KMS-11 (cell line): Measurements from ENCODE around the gene GRHPR.
A peak's percentile ranks its signal among the peaks of the same experiment; 100 is the strongest.

Experiments
- H2AFZ ChIP-seq: fragments of 200-600 bp; sonication (generic); 2 replicates; pipeline ENCODE4 v1.6.1; 2016; ENCODE audit warnings: antibody characterized with exemption, mixed run types, low read depth
- H3K27ac ChIP-seq: fragments of 200-600 bp; sonication (generic); 2 replicates; pipeline ENCODE4 v1.6.1; 2016; ENCODE audit warnings: mild to moderate bottlenecking, mixed run types
- H3K27me3 ChIP-seq: fragments of 200-600 bp; sonication (generic); 2 replicates; pipeline ENCODE4 v1.6.1; 2017; ENCODE audit warnings: mild to moderate bottlenecking, low read depth, mixed run types, moderate library complexity; ENCODE audit not compliant: insufficient read depth
- H3K36me3 ChIP-seq: fragments of 200-600 bp; sonication (generic); 2 replicates; pipeline ENCODE4 v1.6.1; 2017; ENCODE audit warnings: mild to moderate bottlenecking, mixed run types; ENCODE audit not compliant: insufficient read depth
- H3K4me1 ChIP-seq: fragments of 200-600 bp; sonication (generic); 2 replicates; pipeline ENCODE4 v1.6.1; 2016; ENCODE audit warnings: mild to moderate bottlenecking, low read depth, mixed run types; ENCODE audit not compliant: poor library complexity, severe bottlenecking
- H3K4me2 ChIP-seq: fragments of 200-600 bp; sonication (generic); 2 replicates; pipeline ENCODE4 v1.7.0; 2016; ENCODE audit warnings: mild to moderate bottlenecking, mixed run types
- H3K4me3 ChIP-seq: fragments of 200-600 bp; sonication (generic); IDR thresholded peaks from 2 replicates; pipeline ENCODE4 v1.6.1; 2017; ENCODE audit warnings: low read depth, low read length, mixed read lengths; ENCODE audit not compliant: insufficient read depth
- H3K79me2 ChIP-seq: fragments of 200-600 bp; sonication (generic); 2 replicates; pipeline ENCODE4 v1.6.1; 2016; ENCODE audit warnings: low read depth, mixed run types; ENCODE audit not compliant: insufficient read depth
- H3K9ac ChIP-seq: fragments of 200-600 bp; sonication (generic); 2 replicates; pipeline ENCODE4 v1.6.1; 2016; ENCODE audit warnings: mild to moderate bottlenecking, mixed run types
- H4K20me1 ChIP-seq: fragments of 200-600 bp; sonication (generic); 2 replicates; pipeline ENCODE4 v1.6.1; 2016; ENCODE audit warnings: mild to moderate bottlenecking, mixed run types; ENCODE audit not compliant: insufficient read depth
- TF ChIP-seq, protein P1 (sequence below): fragments of 200-600 bp; sonication (generic); conservative IDR thresholded peaks from 2 replicates; pipeline ENCODE4 v1.6.1; 2017; ENCODE audit warnings: low read depth, mild to moderate bottlenecking, antibody characterized with exemption, low read length, moderate library complexity, mixed read lengths

Gene GRHPR

GRCh38 chr9:37383876-37384746 is 38.4 kb upstream of the GRHPR start:
- Histone ChIP-seq H3K9ac (no peak overlapping the region), H3K4me2 (no peak overlapping the region), H3K79me2 (no peaks in the 10 kb centered on the region), H2AFZ (no peak overlapping the region), H3K36me3 (no peaks in the 10 kb centered on the region), H3K27ac (no peak overlapping the region), H3K4me3 (no peak overlapping the region), H4K20me1 (no peaks in the 10 kb centered on the region), H3K4me1 (no peaks in the 10 kb centered on the region), H3K27me3 (no peaks in the 10 kb centered on the region)
- TF ChIP-seq, protein P1, sequence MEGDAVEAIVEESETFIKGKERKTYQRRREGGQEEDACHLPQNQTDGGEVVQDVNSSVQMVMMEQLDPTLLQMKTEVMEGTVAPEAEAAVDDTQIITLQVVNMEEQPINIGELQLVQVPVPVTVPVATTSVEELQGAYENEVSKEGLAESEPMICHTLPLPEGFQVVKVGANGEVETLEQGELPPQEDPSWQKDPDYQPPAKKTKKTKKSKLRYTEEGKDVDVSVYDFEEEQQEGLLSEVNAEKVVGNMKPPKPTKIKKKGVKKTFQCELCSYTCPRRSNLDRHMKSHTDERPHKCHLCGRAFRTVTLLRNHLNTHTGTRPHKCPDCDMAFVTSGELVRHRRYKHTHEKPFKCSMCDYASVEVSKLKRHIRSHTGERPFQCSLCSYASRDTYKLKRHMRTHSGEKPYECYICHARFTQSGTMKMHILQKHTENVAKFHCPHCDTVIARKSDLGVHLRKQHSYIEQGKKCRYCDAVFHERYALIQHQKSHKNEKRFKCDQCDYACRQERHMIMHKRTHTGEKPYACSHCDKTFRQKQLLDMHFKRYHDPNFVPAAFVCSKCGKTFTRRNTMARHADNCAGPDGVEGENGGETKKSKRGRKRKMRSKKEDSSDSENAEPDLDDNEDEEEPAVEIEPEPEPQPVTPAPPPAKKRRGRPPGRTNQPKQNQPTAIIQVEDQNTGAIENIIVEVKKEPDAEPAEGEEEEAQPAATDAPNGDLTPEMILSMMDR: no peak

GRCh38 chr9:37385286-37385685 is 37.2 kb upstream of the GRHPR start:
- TF ChIP-seq, protein P1: no peak
- Histone ChIP-seq H3K27ac (no peak overlapping the region), H3K4me1 (peaks cover 1% of the 10 kb centered on the region), H3K4me2 (no peak overlapping the region), H3K79me2 (no peaks in the 10 kb centered on the region), H3K36me3 (no peaks in the 10 kb centered on the region), H3K27me3 (no peaks in the 10 kb centered on the region), H3K4me3 (no peak overlapping the region), H4K20me1 (no peaks in the 10 kb centered on the region), H3K9ac (no peak overlapping the region), H2AFZ (no peak overlapping the region)

DNA sequence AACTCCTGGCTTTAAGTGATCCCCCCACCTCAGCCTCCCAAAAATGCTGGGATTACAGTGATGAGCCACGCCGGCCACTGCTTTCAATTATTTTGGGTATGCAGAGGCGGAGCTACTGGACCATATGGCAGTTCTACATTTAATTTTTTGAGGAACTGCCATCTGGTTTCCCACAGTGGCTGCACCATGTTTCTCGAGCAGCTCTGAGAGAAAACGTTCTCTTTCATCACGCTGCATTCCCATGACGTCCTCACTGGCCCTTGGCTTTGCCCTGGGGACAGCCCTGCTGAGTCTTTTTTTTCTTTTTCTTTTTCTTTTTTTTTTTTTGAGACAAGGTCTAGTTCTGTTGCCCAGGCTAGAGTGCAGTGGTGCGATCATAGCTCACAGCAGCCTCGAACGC is 35.5 kb upstream of the GRHPR start:
- Histone ChIP-seq H3K4me2 (no peak overlapping the region), H3K27me3 (no peaks in the 10 kb centered on the region), H4K20me1 (no peaks in the 10 kb centered on the region), H2AFZ (no peak overlapping the region), H3K79me2 (no peaks in the 10 kb centered on the region), H3K9ac (no peak overlapping the region), H3K27ac (no peak overlapping the region), H3K36me3 (no peaks in the 10 kb centered on the region), H3K4me1 (peaks cover 10% of the 10 kb centered on the region), H3K4me3 (no peak overlapping the region)
- TF ChIP-seq, protein P1: no peak

GRCh38 chr9:37390759-37391158 is 31.7 kb upstream of the GRHPR start:
- peaks cover 10% of the 10 kb centered on the region for H3K4me1 ChIP-seq
- no peak overlapping the region for H3K4me3 ChIP-seq
- no peak overlapping the region for H2AFZ ChIP-seq
- H3K9ac ChIP-seq: no peak overlapping the region
- no peaks in the 10 kb centered on the region for H3K36me3 ChIP-seq
- no peaks in the 10 kb centered on the region for H3K79me2 ChIP-seq
- no peaks in the 10 kb centered on the region for H4K20me1 ChIP-seq
- no peaks in the 10 kb centered on the region for H3K27me3 ChIP-seq
- TF ChIP-seq, protein P1: peak; percentile 79
- H3K4me2 ChIP-seq: 0 out of 2 replicates have a peak overlapping the region, but pooled peaks have one; percentile 9
- H3K27ac ChIP-seq: no peak overlapping the region
